ENCODE results near the gene TMEM74B. TPM values are rescaled to one million over a fixed set of nuclear protein-coding genes. Genes with fewer than 3 reads are reported as not detected.

The TMEM74B gene
- total RNA-seq, 1 donor from 2014 or later: 4.2 TPM

- intact Hi-C loops (cut with micrococcal nuclease): no loop called here
- no peak for DNase-seq
- H3K9me3 ChIP-seq (replicated peaks): no peaks in the 10 kb centered on the region
- H3K27ac ChIP-seq (replicated peaks): no peak overlapping the region
- no peak for TF ChIP-seq CTCF (IDR thresholded peaks at IDR 0.05; ENCODE audit: borderline replicate concordance)
- H3K36me3 ChIP-seq: no peaks in the 10 kb centered on the region
- peaks cover 31% of the 10 kb centered on the region for H3K27me3 ChIP-seq (ENCODE audit: low read depth)
- peaks cover 42% of the 10 kb centered on the region for H3K4me1 ChIP-seq
- no peak overlapping the region for H3K4me3 ChIP-seq
These were observed 1.6 kb downstream of the TMEM74B start for GRCh38 chr20:1183153-1183552.

GRCh38 chr20:1182106-1182505 is 2.7 kb downstream of the TMEM74B start:
- DNase-seq: no peak
- H3K4me3 ChIP-seq: no peak overlapping the region
- H3K4me1 ChIP-seq: peaks cover 32% of the 10 kb centered on the region
- H3K27me3 ChIP-seq (ENCODE audit: low read depth): peaks cover 31% of the 10 kb centered on the region
- H3K27ac ChIP-seq (replicated peaks): no peak overlapping the region
- H3K36me3 ChIP-seq: no peaks in the 10 kb centered on the region
- intact Hi-C loops (cut with micrococcal nuclease): no loop called here
- no peaks in the 10 kb centered on the region for H3K9me3 ChIP-seq (replicated peaks)
- no peak for TF ChIP-seq CTCF (IDR thresholded peaks at IDR 0.05; ENCODE audit: borderline replicate concordance)

- TF ChIP-seq CTCF (IDR thresholded peaks at IDR 0.05; ENCODE audit: borderline replicate concordance): no peak
- peaks cover 24% of the 10 kb centered on the region for H3K27me3 ChIP-seq (ENCODE audit: low read depth)
- intact Hi-C loops (cut with micrococcal nuclease): no loop called here
These were observed 3.8 kb downstream of the TMEM74B start for GRCh38 chr20:1180949-1181348.

GRCh38 chr20:1178623-1179022 is 6.2 kb downstream of the TMEM74B start:
- no peak overlapping the region for H3K4me3 ChIP-seq
- H3K27me3 ChIP-seq (ENCODE audit: low read depth): peaks cover under 1% of the 10 kb centered on the region
- intact Hi-C loops (cut with micrococcal nuclease): no loop called here
- no peak for DNase-seq
- no peaks in the 10 kb centered on the region for H3K4me1 ChIP-seq
- no peak overlapping the region for H3K27ac ChIP-seq (replicated peaks)
- TF ChIP-seq CTCF (IDR thresholded peaks at IDR 0.05; ENCODE audit: borderline replicate concordance): no peak
- no peaks in the 10 kb centered on the region for H3K9me3 ChIP-seq (replicated peaks)
- H3K36me3 ChIP-seq: peaks cover 23% of the 10 kb centered on the region

More at GRCh38 chr20:1180949-1181348, 3.8 kb downstream of the TMEM74B start:
- no peak for DNase-seq
- Histone ChIP-seq H3K36me3 (peaks cover 5% of the 10 kb centered on the region), H3K27ac (replicated peaks) (no peak overlapping the region), H3K4me3 (no peak overlapping the region), H3K4me1 (peaks cover 21% of the 10 kb centered on the region), H3K9me3 (replicated peaks) (no peaks in the 10 kb centered on the region)

- H3K27ac ChIP-seq (replicated peaks): no peak overlapping the region
- no peak for TF ChIP-seq CTCF (IDR thresholded peaks at IDR 0.05; ENCODE audit: borderline replicate concordance)
- peaks cover 28% of the 10 kb centered on the region for H3K36me3 ChIP-seq
- intact Hi-C loops (cut with micrococcal nuclease): no loop called here
- no peaks in the 10 kb centered on the region for H3K4me1 ChIP-seq
- no peak overlapping the region for H3K4me3 ChIP-seq
- no peak for DNase-seq
- no peaks in the 10 kb centered on the region for H3K9me3 ChIP-seq (replicated peaks)
- no peaks in the 10 kb centered on the region for H3K27me3 ChIP-seq (ENCODE audit: low read depth)
These were observed 6.7 kb downstream of the TMEM74B start for GRCh38 chr20:1178103-1178502.

- Histone ChIP-seq H3K4me3 (no peak overlapping the region), H3K4me1 (no peaks in the 10 kb centered on the region), H3K27ac (replicated peaks) (no peak overlapping the region), H3K9me3 (replicated peaks) (no peaks in the 10 kb centered on the region), H3K36me3 (peaks cover 32% of the 10 kb centered on the region), H3K27me3 (ENCODE audit: low read depth) (no peaks in the 10 kb centered on the region)
- TF ChIP-seq CTCF (IDR thresholded peaks at IDR 0.05; ENCODE audit: borderline replicate concordance): no peak
- DNase-seq: no peak
- intact Hi-C loops (cut with micrococcal nuclease): no loop called here
These were observed 7.1 kb downstream of the TMEM74B start for GRCh38 chr20:1177680-1178079.
